Stimulated activated CD4-positive, alpha-beta T cell treated with anti-CD3 and anti-CD28 coated beads, Interleukin-1b, Interleukin-23, amount 100 ng/mL, for 48 hours (primary cell): ENCODE measurements around the gene PEX16.

Experiments used
- DNase-seq: peaks from one replicate; pipeline ENCODE4 v3.0.0-alpha.2; 2020

PEX16 gene

GRCh38 chr11:45917623-45918330, at the start of gene PEX16:
PEX16 (minus strand) TSS chr11:45917877; CDS start chr11:45917811, 66 bp downstream.
- DNase-seq: peak; percentile 98

GRCh38 chr11:45964911-45965389, 47.3 kb upstream of the PEX16 start:
- DNase-seq: peak; percentile 56

GRCh38 chr11:45961751-45962240, 44.1 kb upstream of the PEX16 start:
- DNase-seq: no peak

- DNase-seq: no peak
Observed at GRCh38 chr11:45960387-45961095, 42.9 kb upstream of the PEX16 start.

- DNase-seq: no peak
Observed at GRCh38 chr11:45959851-45960250, 42.2 kb upstream of the PEX16 start.

- no peak for DNase-seq
Observed at GRCh38 chr11:45949992-45950407, 32.3 kb upstream of the PEX16 start.

- DNase-seq: no peak
Observed at GRCh38 chr11:45948356-45948755, 30.7 kb upstream of the PEX16 start.

GRCh38 chr11:45947885-45948284, 30.2 kb upstream of the PEX16 start:
- no peak for DNase-seq

GRCh38 chr11:45945397-45945999, 27.8 kb upstream of the PEX16 start:
- DNase-seq: no peak

- no peak for DNase-seq
Observed at GRCh38 chr11:45942381-45942780, 24.7 kb upstream of the PEX16 start.

GRCh38 chr11:45941285-45941684, 23.6 kb upstream of the PEX16 start:
- DNase-seq: no peak

GRCh38 chr11:45939836-45940235, 22.2 kb upstream of the PEX16 start:
- DNase-seq: no peak

GRCh38 chr11:45937916-45938315, 20.2 kb upstream of the PEX16 start:
- no peak for DNase-seq

- DNase-seq: no peak
Observed at GRCh38 chr11:45936511-45937054, 18.9 kb upstream of the PEX16 start.

GRCh38 chr11:45935349-45936064, 17.8 kb upstream of the PEX16 start:
- DNase-seq: no peak

GRCh38 chr11:45934580-45935318, 17.1 kb upstream of the PEX16 start:
- DNase-seq: no peak

- DNase-seq: no peak
Observed at GRCh38 chr11:45933846-45934579, 16.3 kb upstream of the PEX16 start.

- DNase-seq: no peak
Observed at GRCh38 chr11:45933131-45933831, 15.6 kb upstream of the PEX16 start.

GRCh38 chr11:45932217-45932616, 14.5 kb upstream of the PEX16 start:
- no peak for DNase-seq

- no peak for DNase-seq
Observed at GRCh38 chr11:45931739-45932138, 14.1 kb upstream of the PEX16 start.
